ENCODE measurements around the gene SNX21.
"Not testable (repeated sequence)": the region's sequence is repeated elsewhere in the genome, so short reads cannot be mapped to it uniquely, and the experiment has no call there.

The SNX21 gene

GRCh38 chr20:45851501-45851900 lies 17.9 kb downstream of the SNX21 start:
- DNase-seq: no peak

GRCh38 chr20:45852326-45852725 lies 18.7 kb downstream of the SNX21 start:
- no peak for DNase-seq

- no peak for DNase-seq
Measured at GRCh38 chr20:45853484-45853883, 19.9 kb downstream of the SNX21 start.

GRCh38 chr20:45857114-45857881 lies 23.7 kb downstream of the SNX21 start, which contains the start of the genes ACOT8 and ZSWIM3:
TSS of gene ACOT8 (minus strand) at chr20:45857392. CDS start at chr20:45857315, 77 bp downstream.
TSS of gene ZSWIM3 (plus strand) at chr20:45857614. CDS start at chr20:45857826, 212 bp downstream.
- DNase-seq: peak; percentile 99

- no peak for DNase-seq
Measured at GRCh38 chr20:45857882-45858216, 24.2 kb downstream of the SNX21 start.

- no peak for DNase-seq
Measured at GRCh38 chr20:45859916-45860315, 26.3 kb downstream of the SNX21 start.

- DNase-seq: no peak
Measured at GRCh38 chr20:45860560-45861220, 27.1 kb downstream of the SNX21 start.

- no peak for DNase-seq
Measured at GRCh38 chr20:45861221-45862075, 27.8 kb downstream of the SNX21 start.

GRCh38 chr20:45863543-45864470 lies 30.2 kb downstream of the SNX21 start:
- no peak for DNase-seq

- no peak for DNase-seq
Measured at GRCh38 chr20:45866454-45866853, 32.9 kb downstream of the SNX21 start.

- no peak for DNase-seq
Measured at GRCh38 chr20:45867136-45867818, 33.7 kb downstream of the SNX21 start.

- no peak for DNase-seq
Measured at GRCh38 chr20:45867819-45868176, 34.2 kb downstream of the SNX21 start.

GRCh38 chr20:45872626-45873025 lies 39.0 kb downstream of the SNX21 start:
- no peak for DNase-seq

- DNase-seq: no peak
Measured at GRCh38 chr20:45873409-45874103, 40.0 kb downstream of the SNX21 start.

GRCh38 chr20:45874104-45874481 lies 40.5 kb downstream of the SNX21 start:
- DNase-seq: not testable (repeated sequence)

- no peak for DNase-seq
Measured at GRCh38 chr20:45874576-45874975, 41.0 kb downstream of the SNX21 start.

- no peak for DNase-seq
Measured at GRCh38 chr20:45878076-45878761, 44.6 kb downstream of the SNX21 start.

GRCh38 chr20:45880988-45881788 lies 47.6 kb downstream of the SNX21 start, which contains the start of gene ZSWIM1:
TSS of gene ZSWIM1 (plus strand) at chr20:45881227. CDS start at chr20:45882593, 1,366 bp downstream.
- DNase-seq: peak; percentile 99

GRCh38 chr20:45882469-45883099 lies 49.0 kb downstream of the SNX21 start:
- no peak for DNase-seq
